Ramos (cell line): ENCODE data around the gene DSCAML1.
"Not testable (repeated sequence)": the region's sequence is repeated elsewhere in the genome, so short reads cannot be mapped to it uniquely, and the experiment has no call there.

ENCODE experiments used
- in situ Hi-C: fragments of 300-500 bp; cut with MboI; formaldehyde crosslinking; loops from one replicate; pipeline ENCODE4 v1.14.3; 2022; ENCODE audit warnings: low sequenced_read_pairs; ENCODE audit not compliant: unreplicated experiment

Gene DSCAML1

GRCh38 chr11:117821431-117821830 lies 24.4 kb upstream of the DSCAML1 start:
- in situ Hi-C loops: no loop called here

- in situ Hi-C loops: no loop called here
Measured at GRCh38 chr11:117820516-117820915, 23.5 kb upstream of the DSCAML1 start.

GRCh38 chr11:117820071-117820470 lies 23.1 kb upstream of the DSCAML1 start:
- in situ Hi-C loops: no loop called here

GRCh38 chr11:117819096-117820040 lies 22.4 kb upstream of the DSCAML1 start:
- in situ Hi-C loops: no loop called here

GRCh38 chr11:117818041-117818873 lies 21.2 kb upstream of the DSCAML1 start:
- in situ Hi-C loops: no loop called here

- in situ Hi-C loops: no loop called here
Measured at GRCh38 chr11:117817368-117818040, 20.5 kb upstream of the DSCAML1 start.

- in situ Hi-C loops: no loop called here
Measured at GRCh38 chr11:117816846-117817367, 19.9 kb upstream of the DSCAML1 start.

GRCh38 chr11:117816151-117816741 lies 19.2 kb upstream of the DSCAML1 start:
- in situ Hi-C loops: no loop called here

- in situ Hi-C loops: no loop called here
Measured at GRCh38 chr11:117815262-117815803, 18.3 kb upstream of the DSCAML1 start.

GRCh38 chr11:117814766-117815261 lies 17.8 kb upstream of the DSCAML1 start:
- in situ Hi-C loops: no loop called here

GRCh38 chr11:117814204-117814765 lies 17.3 kb upstream of the DSCAML1 start:
- in situ Hi-C loops: no loop called here

- in situ Hi-C loops: not testable (repeated sequence)
Measured at GRCh38 chr11:117810056-117810451, 13.0 kb upstream of the DSCAML1 start.

GRCh38 chr11:117809236-117810055 lies 12.4 kb upstream of the DSCAML1 start:
- in situ Hi-C loops: no loop called here

GRCh38 chr11:117808784-117809183 lies 11.8 kb upstream of the DSCAML1 start:
- in situ Hi-C loops: no loop called here

GRCh38 chr11:117807482-117808327 lies 10.7 kb upstream of the DSCAML1 start:
- in situ Hi-C loops: no loop called here

- in situ Hi-C loops: no loop called here
Measured at GRCh38 chr11:117806846-117807245, 9.8 kb upstream of the DSCAML1 start.

- in situ Hi-C loops: no loop called here
Measured at GRCh38 chr11:117805045-117805444, 8.0 kb upstream of the DSCAML1 start.
